SKM-1 (cell line): ENCODE measurements around the gene EPG5.
"Not testable (repeated sequence)": the region's sequence is repeated elsewhere in the genome, so short reads cannot be mapped to it uniquely, and the experiment has no call there.

Source experiments
- DNase-seq: peaks from one replicate; lab custom pipeline; 2025; ENCODE audit not compliant: unreplicated experiment; lab: John Stamatoyannopoulos, UW

Gene EPG5

DNA sequence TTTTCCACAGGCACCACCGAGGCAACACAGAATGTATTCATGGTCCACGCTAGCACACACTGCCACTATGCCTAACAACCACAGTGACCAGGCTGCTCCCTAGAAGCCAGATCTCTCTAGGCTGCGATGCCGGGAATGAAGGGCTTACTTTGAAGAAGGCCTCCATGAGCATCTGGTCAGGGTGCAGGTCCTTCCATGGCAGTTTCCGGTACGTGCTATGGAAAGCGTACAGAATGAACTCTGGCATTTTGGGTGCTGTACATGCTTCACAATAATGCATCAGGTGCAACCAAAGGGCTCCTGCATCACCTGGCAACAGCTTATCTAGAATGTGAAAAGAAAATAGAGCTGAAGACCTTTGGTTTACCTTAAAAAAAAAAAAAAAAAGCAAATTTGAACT lies 96.7 kb downstream of the EPG5 start:
- DNase-seq = no peak

DNA sequence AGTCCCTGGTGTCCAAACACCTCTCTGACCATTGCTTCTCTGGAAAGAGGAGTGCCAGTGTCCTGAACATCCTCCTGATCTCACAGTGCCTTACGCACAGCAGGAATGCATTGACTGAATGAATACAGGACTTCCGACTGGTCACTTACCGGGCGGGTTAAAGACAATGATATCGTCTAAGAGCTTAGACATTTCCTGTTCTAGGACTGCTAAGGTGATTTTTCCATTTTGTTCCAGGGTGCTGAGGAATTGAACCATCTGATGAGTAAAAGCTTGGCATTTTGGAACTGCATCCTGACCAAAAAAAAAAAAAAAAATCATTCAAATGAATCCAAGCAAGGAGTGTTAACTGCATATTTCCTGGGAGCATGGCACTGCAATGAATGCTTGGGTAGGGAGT lies 101.7 kb downstream of the EPG5 start:
- no peak for DNase-seq

GRCh38 chr18:45864081-45864480 lies 103.0 kb downstream of the EPG5 start:
- DNase-seq = no peak

DNA sequence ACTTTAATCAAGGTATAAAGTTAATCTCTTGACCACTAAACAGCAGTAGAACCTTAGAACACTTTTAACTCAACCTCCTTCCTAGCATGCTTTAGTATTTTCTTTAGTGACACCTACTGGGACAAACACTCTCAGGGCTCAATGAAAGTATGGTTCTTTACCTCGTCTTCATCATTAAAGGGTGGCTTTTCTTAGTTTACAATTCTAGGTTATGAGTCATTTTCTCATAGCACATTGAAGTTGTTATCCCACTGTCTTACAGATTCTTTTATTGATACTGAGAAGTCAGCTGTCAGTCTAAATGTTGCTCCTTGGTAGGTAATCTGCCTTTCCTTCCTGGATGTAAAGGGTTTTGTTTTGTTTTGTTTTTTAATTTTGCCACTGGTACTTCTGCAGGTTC lies 103.7 kb downstream of the EPG5 start:
- no peak for DNase-seq

DNA sequence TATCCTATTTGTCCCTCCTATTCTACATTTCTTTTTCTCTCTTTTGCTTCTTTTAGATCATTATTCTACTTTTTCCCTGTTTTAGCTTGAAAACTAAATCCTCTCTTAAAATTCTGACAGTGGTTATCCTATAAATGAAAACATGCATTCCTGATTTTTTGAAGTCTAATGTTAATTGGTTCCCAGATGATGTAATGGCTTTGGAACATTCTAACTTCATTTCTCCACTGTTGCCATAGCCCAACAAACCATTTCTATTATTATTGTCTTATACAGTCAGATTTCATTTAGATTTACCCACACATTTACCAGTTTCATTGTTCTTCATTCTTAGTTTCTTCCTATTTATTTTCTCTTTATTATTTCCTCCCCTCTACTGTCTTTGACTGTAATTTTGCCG lies 105.2 kb downstream of the EPG5 start:
- DNase-seq = no peak

DNA sequence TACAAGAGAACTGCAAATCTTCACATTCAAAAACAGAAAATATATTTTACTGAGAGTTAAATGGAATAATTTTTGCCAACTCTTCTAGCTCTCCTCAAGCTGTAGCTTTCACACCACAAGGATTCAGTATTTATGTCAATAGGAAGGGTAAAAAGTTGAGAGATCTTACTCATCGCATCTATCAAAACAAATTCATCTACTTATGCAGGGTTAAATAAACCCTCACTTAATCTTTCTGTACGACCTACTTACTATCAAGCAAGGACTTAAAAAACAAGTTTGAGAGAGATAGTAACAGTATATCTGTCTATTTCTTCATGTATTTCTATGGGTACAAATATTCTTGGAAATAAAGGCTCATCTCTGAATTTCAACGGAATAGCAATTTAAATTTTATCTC lies 106.2 kb downstream of the EPG5 start:
- DNase-seq = no peak

GRCh38 chr18:45860492-45860891 lies 106.6 kb downstream of the EPG5 start:
- DNase-seq = no peak

DNA sequence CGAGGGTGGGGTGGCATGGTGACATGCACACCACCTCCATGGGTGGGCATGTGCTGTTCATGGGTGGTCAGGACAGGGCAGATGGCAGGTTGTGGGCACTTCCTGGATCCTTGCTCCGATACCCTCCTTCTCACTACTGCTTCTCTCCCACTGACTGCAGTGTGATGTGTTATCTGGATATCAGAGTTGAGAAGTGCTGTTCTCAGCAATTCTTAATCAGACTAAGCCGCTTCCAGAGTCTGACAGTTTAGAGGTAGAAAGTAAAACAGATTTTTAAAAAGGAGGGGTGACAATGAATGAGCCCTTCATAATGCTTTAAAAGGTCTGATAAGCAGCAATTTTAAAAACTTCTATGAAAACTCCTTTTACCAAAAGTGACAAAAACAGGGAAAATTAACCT lies 107.8 kb downstream of the EPG5 start:
- no peak for DNase-seq

GRCh38 chr18:45856531-45856930 lies 110.6 kb downstream of the EPG5 start:
- no peak for DNase-seq

- DNase-seq = no peak
Observed at GRCh38 chr18:45854036-45854586, 113.0 kb downstream of the EPG5 start.

GRCh38 chr18:45852631-45853030 lies 114.5 kb downstream of the EPG5 start:
- DNase-seq = no peak

GRCh38 chr18:45851161-45851925 lies 115.8 kb downstream of the EPG5 start:
- no peak for DNase-seq

DNA sequence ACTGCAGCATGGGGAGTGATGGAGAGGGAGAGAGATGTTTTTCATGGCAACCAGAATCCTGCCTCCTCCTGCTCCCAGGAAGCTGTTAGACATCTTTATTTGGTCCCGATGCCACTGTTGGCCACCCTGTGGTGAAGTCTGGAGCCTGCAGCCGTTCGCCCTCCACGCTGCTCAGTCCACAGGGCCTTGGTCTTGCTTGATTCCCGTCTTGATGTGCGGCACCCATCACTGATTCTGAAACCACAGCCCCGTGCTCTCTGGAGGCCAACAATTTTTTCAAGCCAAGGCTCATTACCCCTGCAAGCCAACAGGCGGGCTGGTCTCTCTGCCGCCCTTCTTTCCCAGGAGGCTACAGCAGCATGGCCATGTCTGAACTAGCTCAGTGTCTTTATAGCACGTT lies 117.1 kb downstream of the EPG5 start:
- DNase-seq = no peak

DNA sequence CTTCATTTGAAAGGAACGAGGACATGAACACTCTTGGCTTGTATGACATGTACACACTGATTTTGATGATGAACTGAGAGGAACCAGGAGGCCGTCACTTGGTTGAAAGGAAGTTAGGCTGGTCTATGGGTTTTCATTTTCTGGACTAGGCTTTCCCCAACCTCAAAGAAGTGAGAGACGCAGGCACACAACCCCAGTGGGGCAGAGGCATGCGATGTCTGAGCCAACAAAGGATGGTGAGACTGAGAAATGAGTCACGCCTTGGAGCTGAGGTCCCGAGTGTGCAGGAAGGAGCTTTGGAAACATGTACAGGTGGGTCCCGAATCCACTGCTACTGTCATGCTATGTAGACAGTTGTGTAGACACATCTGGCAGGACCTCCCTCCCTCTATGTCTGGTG lies 117.6 kb downstream of the EPG5 start:
- no peak for DNase-seq

GRCh38 chr18:45848643-45849042 lies 118.5 kb downstream of the EPG5 start:
- DNase-seq = not testable (repeated sequence)

- no peak for DNase-seq
Observed at GRCh38 chr18:45847119-45847518, 120.0 kb downstream of the EPG5 start.

GRCh38 chr18:45845410-45845809 lies 121.7 kb downstream of the EPG5 start:
- no peak for DNase-seq

DNA sequence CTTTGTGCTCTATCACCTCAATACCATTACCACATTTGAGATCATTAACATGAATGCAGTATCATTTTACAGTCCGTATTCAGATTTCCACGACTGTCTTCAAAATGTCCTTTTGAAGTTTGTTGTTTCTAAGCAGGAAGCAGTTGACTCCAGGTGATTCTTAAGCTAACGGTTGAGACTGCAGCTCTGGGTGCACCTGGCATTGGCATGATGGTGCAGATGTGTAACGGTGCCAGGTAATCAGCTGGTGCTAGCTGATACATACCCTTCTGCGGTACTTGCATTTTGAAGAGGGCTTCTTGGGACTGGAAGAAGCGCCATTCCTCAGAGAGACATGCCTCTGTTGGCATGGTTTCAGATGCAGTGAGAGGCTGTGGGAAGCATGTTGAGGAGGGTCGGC lies 122.2 kb downstream of the EPG5 start:
- DNase-seq = no peak

- no peak for DNase-seq
Observed at GRCh38 chr18:45843019-45843418, 124.1 kb downstream of the EPG5 start.

- no peak for DNase-seq
Observed at GRCh38 chr18:45841765-45842442, 125.2 kb downstream of the EPG5 start.

- no peak for DNase-seq
Observed at GRCh38 chr18:45841060-45841764, 125.9 kb downstream of the EPG5 start.
